WTC11 (cell line): ENCODE measurements around the gene SLIT2.

ENCODE experiments used
- AFF4 ChIP-seq: sonication (generic); formaldehyde crosslinking; IDR thresholded peaks from 2 replicates; pipeline ENCODE4 v1.8.1; 2023; ENCODE audit warnings: mild to moderate bottlenecking, missing genetic modification reagents, borderline replicate concordance
- ATF6 ChIP-seq: sonication (generic); formaldehyde crosslinking; IDR thresholded peaks from 2 replicates; pipeline ENCODE4 v1.8.1; 2023; ENCODE audit warnings: mild to moderate bottlenecking, missing genetic modification reagents
- FOXJ3 ChIP-seq: sonication (generic); formaldehyde crosslinking; IDR thresholded peaks from 2 replicates; pipeline ENCODE4 v1.9.0; 2021; ENCODE audit warnings: missing genetic modification reagents, mild to moderate bottlenecking, borderline replicate concordance
- MLX ChIP-seq: sonication (generic); formaldehyde crosslinking; IDR thresholded peaks from 2 replicates; pipeline ENCODE4 v1.8.1; 2023; ENCODE audit warnings: mild to moderate bottlenecking, missing genetic modification reagents, moderate library complexity
- RELA ChIP-seq: sonication (generic); formaldehyde crosslinking; IDR thresholded peaks from 2 replicates; pipeline ENCODE4 v1.8.1; 2022; ENCODE audit warnings: missing genetic modification reagents, mild to moderate bottlenecking, borderline replicate concordance
- SP1 ChIP-seq: sonication (generic); formaldehyde crosslinking; conservative IDR thresholded peaks from 2 replicates; pipeline ENCODE4 v1.8.1; 2022; ENCODE audit warnings: missing genetic modification reagents
- ZNF121 ChIP-seq: sonication (generic); formaldehyde crosslinking; IDR thresholded peaks from 2 replicates; pipeline ENCODE4 v1.8.0; 2023; ENCODE audit warnings: missing genetic modification reagents
- ZNF396 ChIP-seq: fragments of 250-450 bp; sonication (Bioruptor Pico); IDR thresholded peaks from 2 replicates; pipeline ENCODE4 v1.8.0; 2021; ENCODE audit warnings: mild to moderate bottlenecking, moderate library complexity, borderline replicate concordance
- TF ChIP-seq, protein P1 (sequence below): fragments of 200-600 bp; IDR thresholded peaks from 2 replicates; pipeline ENCODE4 v1.8.0; 2022; ENCODE audit warnings: antibody characterized with exemption
- TF ChIP-seq, protein P2 (sequence below): sonication (generic); formaldehyde crosslinking; IDR thresholded peaks from 2 replicates; pipeline ENCODE4 v1.8.1; 2023; ENCODE audit warnings: mild to moderate bottlenecking, missing genetic modification reagents, moderate library complexity
- TF ChIP-seq, protein P3 (sequence below): sonication (generic); formaldehyde crosslinking; IDR thresholded peaks from 2 replicates; pipeline ENCODE4 v1.8.0; 2022; ENCODE audit warnings: mild to moderate bottlenecking, missing genetic modification reagents
- TF ChIP-seq, protein P4 (sequence below): sonication (generic); formaldehyde crosslinking; IDR thresholded peaks from 2 replicates; pipeline ENCODE4 v1.8.1; 2022; ENCODE audit warnings: low read depth, missing genetic modification reagents, borderline replicate concordance
- TF ChIP-seq, protein P5 (sequence below): sonication (generic); formaldehyde crosslinking; conservative IDR thresholded peaks from 2 replicates; pipeline ENCODE4 v1.8.1; 2023; ENCODE audit warnings: mild to moderate bottlenecking, low read depth, missing genetic modification reagents, moderate library complexity

DNA sequence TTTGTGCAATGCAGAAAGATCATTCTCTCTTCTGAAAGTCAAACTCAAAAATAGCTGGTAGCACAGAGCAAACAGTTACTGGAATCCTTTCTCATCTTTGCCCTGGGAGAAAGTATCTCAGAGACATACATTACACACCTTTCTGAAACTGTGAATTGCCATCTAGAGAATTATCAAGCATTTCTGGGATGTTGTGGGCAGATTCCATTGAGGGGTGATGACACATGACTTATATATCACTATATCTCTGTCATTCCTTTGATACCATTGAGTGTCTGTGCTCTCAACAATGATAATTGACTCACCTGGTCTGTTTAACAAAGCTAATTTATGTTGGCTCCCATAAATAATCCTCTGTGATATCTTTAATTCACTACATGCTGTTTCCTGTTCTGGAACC, 13.0 kb downstream of the SLIT2 start:
- TF ChIP-seq, protein P1, sequence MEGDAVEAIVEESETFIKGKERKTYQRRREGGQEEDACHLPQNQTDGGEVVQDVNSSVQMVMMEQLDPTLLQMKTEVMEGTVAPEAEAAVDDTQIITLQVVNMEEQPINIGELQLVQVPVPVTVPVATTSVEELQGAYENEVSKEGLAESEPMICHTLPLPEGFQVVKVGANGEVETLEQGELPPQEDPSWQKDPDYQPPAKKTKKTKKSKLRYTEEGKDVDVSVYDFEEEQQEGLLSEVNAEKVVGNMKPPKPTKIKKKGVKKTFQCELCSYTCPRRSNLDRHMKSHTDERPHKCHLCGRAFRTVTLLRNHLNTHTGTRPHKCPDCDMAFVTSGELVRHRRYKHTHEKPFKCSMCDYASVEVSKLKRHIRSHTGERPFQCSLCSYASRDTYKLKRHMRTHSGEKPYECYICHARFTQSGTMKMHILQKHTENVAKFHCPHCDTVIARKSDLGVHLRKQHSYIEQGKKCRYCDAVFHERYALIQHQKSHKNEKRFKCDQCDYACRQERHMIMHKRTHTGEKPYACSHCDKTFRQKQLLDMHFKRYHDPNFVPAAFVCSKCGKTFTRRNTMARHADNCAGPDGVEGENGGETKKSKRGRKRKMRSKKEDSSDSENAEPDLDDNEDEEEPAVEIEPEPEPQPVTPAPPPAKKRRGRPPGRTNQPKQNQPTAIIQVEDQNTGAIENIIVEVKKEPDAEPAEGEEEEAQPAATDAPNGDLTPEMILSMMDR: no peak
- TF ChIP-seq AFF4 (CRISPR knock-in tag) (no peak), ZNF121 (CRISPR knock-in tag) (no peak), MLX (CRISPR knock-in tag) (no peak), FOXJ3 (CRISPR knock-in tag) (no peak), RELA (CRISPR knock-in tag) (no peak), SP1 (no peak), ZNF396 (CRISPR knock-in tag) (no peak), ATF6 (CRISPR knock-in tag) (no peak)
- TF ChIP-seq, protein P2, sequence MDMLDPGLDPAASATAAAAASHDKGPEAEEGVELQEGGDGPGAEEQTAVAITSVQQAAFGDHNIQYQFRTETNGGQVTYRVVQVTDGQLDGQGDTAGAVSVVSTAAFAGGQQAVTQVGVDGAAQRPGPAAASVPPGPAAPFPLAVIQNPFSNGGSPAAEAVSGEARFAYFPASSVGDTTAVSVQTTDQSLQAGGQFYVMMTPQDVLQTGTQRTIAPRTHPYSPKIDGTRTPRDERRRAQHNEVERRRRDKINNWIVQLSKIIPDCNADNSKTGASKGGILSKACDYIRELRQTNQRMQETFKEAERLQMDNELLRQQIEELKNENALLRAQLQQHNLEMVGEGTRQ (CRISPR knock-in tag): no peak
- TF ChIP-seq, protein P3, sequence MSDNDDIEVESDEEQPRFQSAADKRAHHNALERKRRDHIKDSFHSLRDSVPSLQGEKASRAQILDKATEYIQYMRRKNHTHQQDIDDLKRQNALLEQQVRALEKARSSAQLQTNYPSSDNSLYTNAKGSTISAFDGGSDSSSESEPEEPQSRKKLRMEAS (CRISPR knock-in tag): no peak
- TF ChIP-seq, protein P4, sequence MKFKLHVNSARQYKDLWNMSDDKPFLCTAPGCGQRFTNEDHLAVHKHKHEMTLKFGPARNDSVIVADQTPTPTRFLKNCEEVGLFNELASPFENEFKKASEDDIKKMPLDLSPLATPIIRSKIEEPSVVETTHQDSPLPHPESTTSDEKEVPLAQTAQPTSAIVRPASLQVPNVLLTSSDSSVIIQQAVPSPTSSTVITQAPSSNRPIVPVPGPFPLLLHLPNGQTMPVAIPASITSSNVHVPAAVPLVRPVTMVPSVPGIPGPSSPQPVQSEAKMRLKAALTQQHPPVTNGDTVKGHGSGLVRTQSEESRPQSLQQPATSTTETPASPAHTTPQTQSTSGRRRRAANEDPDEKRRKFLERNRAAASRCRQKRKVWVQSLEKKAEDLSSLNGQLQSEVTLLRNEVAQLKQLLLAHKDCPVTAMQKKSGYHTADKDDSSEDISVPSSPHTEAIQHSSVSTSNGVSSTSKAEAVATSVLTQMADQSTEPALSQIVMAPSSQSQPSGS (CRISPR knock-in tag): no peak
- TF ChIP-seq, protein P5, sequence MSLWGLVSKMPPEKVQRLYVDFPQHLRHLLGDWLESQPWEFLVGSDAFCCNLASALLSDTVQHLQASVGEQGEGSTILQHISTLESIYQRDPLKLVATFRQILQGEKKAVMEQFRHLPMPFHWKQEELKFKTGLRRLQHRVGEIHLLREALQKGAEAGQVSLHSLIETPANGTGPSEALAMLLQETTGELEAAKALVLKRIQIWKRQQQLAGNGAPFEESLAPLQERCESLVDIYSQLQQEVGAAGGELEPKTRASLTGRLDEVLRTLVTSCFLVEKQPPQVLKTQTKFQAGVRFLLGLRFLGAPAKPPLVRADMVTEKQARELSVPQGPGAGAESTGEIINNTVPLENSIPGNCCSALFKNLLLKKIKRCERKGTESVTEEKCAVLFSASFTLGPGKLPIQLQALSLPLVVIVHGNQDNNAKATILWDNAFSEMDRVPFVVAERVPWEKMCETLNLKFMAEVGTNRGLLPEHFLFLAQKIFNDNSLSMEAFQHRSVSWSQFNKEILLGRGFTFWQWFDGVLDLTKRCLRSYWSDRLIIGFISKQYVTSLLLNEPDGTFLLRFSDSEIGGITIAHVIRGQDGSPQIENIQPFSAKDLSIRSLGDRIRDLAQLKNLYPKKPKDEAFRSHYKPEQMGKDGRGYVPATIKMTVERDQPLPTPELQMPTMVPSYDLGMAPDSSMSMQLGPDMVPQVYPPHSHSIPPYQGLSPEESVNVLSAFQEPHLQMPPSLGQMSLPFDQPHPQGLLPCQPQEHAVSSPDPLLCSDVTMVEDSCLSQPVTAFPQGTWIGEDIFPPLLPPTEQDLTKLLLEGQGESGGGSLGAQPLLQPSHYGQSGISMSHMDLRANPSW (CRISPR knock-in tag): no peak
